Left ventricle myocardium inferior (tissue), 1 donor: ENCODE data around the gene ARHGAP24. TPM values are rescaled to one million over a fixed set of nuclear protein-coding genes. Genes with fewer than 3 reads are reported as not detected.

ENCODE experiments used
- DNase-seq: peaks from one replicate; pipeline ENCODE4 v3.0.0-alpha.2; 2020
- H3K27ac ChIP-seq: fragments of 200-600 bp; replicated peaks from 2 replicates; pipeline ENCODE4 v1.8.0; 2021
- H3K27me3 ChIP-seq: fragments of 200-600 bp; 2 replicates; pipeline ENCODE4 v1.8.0; 2021; ENCODE audit warnings: low read depth
- H3K36me3 ChIP-seq: fragments of 200-600 bp; 2 replicates; pipeline ENCODE4 v1.8.0; 2021
- H3K4me1 ChIP-seq: fragments of 200-600 bp; 2 replicates; pipeline ENCODE4 v1.8.0; 2021
- H3K4me3 ChIP-seq: fragments of 200-600 bp; 2 replicates; pipeline ENCODE4 v1.8.0; 2021; ENCODE audit warnings: mild to moderate bottlenecking, moderate library complexity
- H3K9me3 ChIP-seq: fragments of 200-600 bp; replicated peaks from 2 replicates; pipeline ENCODE4 v1.8.0; 2021
- CTCF ChIP-seq: fragments of 200-600 bp; IDR thresholded peaks from 2 replicates; pipeline ENCODE4 v1.8.0; 2021; ENCODE audit warnings: antibody characterized with exemption, mild to moderate bottlenecking, borderline replicate concordance
- intact Hi-C: fragments of 100-400 bp; cut with micrococcal nuclease; formaldehyde crosslinking; loops from one replicate; pipeline ENCODE4 v1.11.0; 2022
- total RNA-seq: library from RNA; stranded (reverse); fragmentation: NEBNext Ultra II Directional; extraction: Animal tissue kit (Norgen Biotek cat#: 25700); gene quantifications from one replicate; pipeline ENCODE4 v1.2.1, GENCODE V29; 2021
- donor health status: DM: no; HTN: yes; CAD: no; lungs with severe emphysema.

Gene ARHGAP24
- total RNA-seq, 1 donor from 2014 or later, result 13.7 TPM

DNA sequence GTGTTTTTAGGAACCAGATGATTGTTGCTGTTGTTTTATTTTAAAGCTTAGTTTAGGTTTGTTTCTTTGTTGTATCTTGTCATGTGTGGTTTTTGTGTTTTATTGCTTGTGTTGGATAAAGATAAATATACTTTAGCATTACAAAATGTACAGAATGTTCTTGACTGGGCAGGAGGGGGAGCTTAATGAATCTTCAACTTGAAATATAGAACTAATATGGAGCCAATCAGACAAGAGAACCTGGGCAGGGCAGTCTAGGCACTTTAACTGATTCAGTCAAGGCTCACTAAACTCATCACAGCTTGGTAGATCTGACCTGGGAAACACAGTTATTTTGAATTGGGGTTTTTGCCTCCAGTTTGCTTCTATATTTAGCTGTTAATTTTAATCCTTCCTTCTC, 304.2 kb downstream of the ARHGAP24 start:
- H3K27me3 ChIP-seq, result no peaks in the 10 kb centered on the region
- intact Hi-C loops, result no loop called here
- peak overlapping the region; percentile 51 for H3K4me3 ChIP-seq
- peaks cover 55% of the 10 kb centered on the region for H3K4me1 ChIP-seq
- DNase-seq, result no peak
- H3K9me3 ChIP-seq, result no peaks in the 10 kb centered on the region
- no peak for TF ChIP-seq CTCF
- H3K36me3 ChIP-seq, result no peaks in the 10 kb centered on the region
- H3K27ac ChIP-seq, result peak overlapping the region; percentile 70

DNA sequence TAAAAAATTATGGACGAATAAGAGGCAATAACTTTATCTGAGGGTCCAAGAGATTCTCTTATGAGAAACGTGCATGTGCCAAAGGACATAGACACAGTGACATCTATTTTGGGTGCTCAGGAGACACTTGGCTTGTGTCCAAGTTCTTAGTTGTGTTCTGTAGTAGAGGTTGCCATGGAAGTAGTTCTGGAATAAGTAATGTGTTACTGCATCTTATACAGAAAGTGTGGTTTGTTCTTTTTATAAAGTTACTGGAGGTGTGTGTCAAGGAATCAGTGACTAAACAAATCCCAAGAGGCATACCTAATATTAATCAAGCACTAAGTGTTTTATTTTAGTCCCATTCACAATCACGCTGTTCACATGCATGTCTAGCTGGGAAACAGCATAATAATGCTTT, 305.7 kb downstream of the ARHGAP24 start:
- DNase-seq, result no peak
- H3K9me3 ChIP-seq, result no peaks in the 10 kb centered on the region
- no peak for TF ChIP-seq CTCF
- H3K27ac ChIP-seq, result peak overlapping the region; percentile 52
- no peaks in the 10 kb centered on the region for H3K36me3 ChIP-seq
- peaks cover 60% of the 10 kb centered on the region for H3K4me1 ChIP-seq
- no peaks in the 10 kb centered on the region for H3K27me3 ChIP-seq
- no peak overlapping the region for H3K4me3 ChIP-seq
- intact Hi-C loops, result no loop called here

GRCh38 chr4:85783483-85783882, 308.5 kb downstream of the ARHGAP24 start:
- Histone ChIP-seq H3K36me3 (no peaks in the 10 kb centered on the region), H3K27ac (peak overlapping the region; percentile 45), H3K9me3 (no peaks in the 10 kb centered on the region), H3K4me1 (peaks cover 55% of the 10 kb centered on the region), H3K4me3 (no peak overlapping the region), H3K27me3 (no peaks in the 10 kb centered on the region)
- intact Hi-C loops, result no loop called here
- no peak for DNase-seq
- no peak for TF ChIP-seq CTCF

- Histone ChIP-seq H3K36me3 (no peaks in the 10 kb centered on the region), H3K27ac (peak overlapping the region; percentile 45), H3K4me1 (peaks cover 52% of the 10 kb centered on the region), H3K4me3 (no peak overlapping the region), H3K9me3 (no peaks in the 10 kb centered on the region), H3K27me3 (no peaks in the 10 kb centered on the region)
- no peak for DNase-seq
- TF ChIP-seq CTCF, result no peak
- intact Hi-C loops, result no loop called here
These were observed 308.9 kb downstream of the ARHGAP24 start for GRCh38 chr4:85783900-85784299.

GRCh38 chr4:85784348-85784747, 309.4 kb downstream of the ARHGAP24 start:
- intact Hi-C loops, result no loop called here
- Histone ChIP-seq H3K4me3 (no peak overlapping the region), H3K36me3 (no peaks in the 10 kb centered on the region), H3K4me1 (peaks cover 48% of the 10 kb centered on the region), H3K9me3 (no peaks in the 10 kb centered on the region), H3K27ac (peak overlapping the region; percentile 45), H3K27me3 (no peaks in the 10 kb centered on the region)
- no peak for DNase-seq
- TF ChIP-seq CTCF, result no peak

DNA sequence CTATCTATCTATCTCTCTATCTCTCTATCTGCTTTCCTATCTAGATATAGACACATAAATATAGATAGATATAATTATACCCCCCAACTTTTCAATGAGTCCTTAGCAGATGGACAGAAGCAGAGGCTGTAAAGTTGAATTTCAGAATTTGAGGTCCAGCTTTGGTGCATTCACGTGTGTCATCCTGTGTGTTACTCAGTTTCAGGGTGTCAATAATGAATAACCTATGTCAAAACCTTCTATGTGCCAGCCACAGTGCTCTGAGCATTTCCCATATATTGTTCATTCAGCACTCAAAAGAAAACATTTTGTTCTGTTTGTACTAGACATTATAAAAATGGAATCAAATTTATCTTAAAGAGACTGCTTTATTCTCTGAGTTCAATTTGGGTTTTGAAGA, 310.0 kb downstream of the ARHGAP24 start:
- no peaks in the 10 kb centered on the region for H3K27me3 ChIP-seq
- no peaks in the 10 kb centered on the region for H3K9me3 ChIP-seq
- TF ChIP-seq CTCF, result no peak
- no peak overlapping the region for H3K4me3 ChIP-seq
- intact Hi-C loops, result no loop called here
- H3K27ac ChIP-seq, result no peak overlapping the region
- DNase-seq, result no peak
- no peaks in the 10 kb centered on the region for H3K36me3 ChIP-seq
- H3K4me1 ChIP-seq, result peaks cover 43% of the 10 kb centered on the region
